Measurements from ENCODE around the gene LHFPL3.
"Not testable (repeated sequence)": the region's sequence is repeated elsewhere in the genome, so short reads cannot be mapped to it uniquely, and the experiment has no call there.

LHFPL3 gene

GRCh38 chr7:104328296-104328969 is at the start of gene LHFPL3:
Gene LHFPL3 (plus strand): TSS chr7:104328603.
- no peak for DNase-seq

GRCh38 chr7:104281685-104282084 is 46.7 kb upstream of the LHFPL3 start:
- not testable (repeated sequence) for DNase-seq

- DNase-seq = no peak
Measured at GRCh38 chr7:104286839-104287238, 41.6 kb upstream of the LHFPL3 start.

GRCh38 chr7:104288137-104288536 is 40.3 kb upstream of the LHFPL3 start:
- no peak for DNase-seq

GRCh38 chr7:104294291-104294690 is 34.1 kb upstream of the LHFPL3 start:
- DNase-seq = no peak

- no peak for DNase-seq
Measured at GRCh38 chr7:104296266-104296665, 32.1 kb upstream of the LHFPL3 start.

GRCh38 chr7:104296900-104297299 is 31.5 kb upstream of the LHFPL3 start:
- no peak for DNase-seq

- no peak for DNase-seq
Measured at GRCh38 chr7:104299323-104299722, 29.1 kb upstream of the LHFPL3 start.

GRCh38 chr7:104299777-104300176 is 28.6 kb upstream of the LHFPL3 start:
- DNase-seq = no peak

GRCh38 chr7:104306793-104307192 is 21.6 kb upstream of the LHFPL3 start:
- no peak for DNase-seq

- no peak for DNase-seq
Measured at GRCh38 chr7:104317948-104318629, 10.3 kb upstream of the LHFPL3 start.

- DNase-seq = no peak
Measured at GRCh38 chr7:104327534-104327933, 869 bp upstream of the LHFPL3 start.

GRCh38 chr7:104327938-104328295 is 486 bp upstream of the LHFPL3 start:
- no peak for DNase-seq

GRCh38 chr7:104328970-104329825 is 795 bp downstream of the LHFPL3 start:
- DNase-seq = no peak

GRCh38 chr7:104341546-104341945 is 13.1 kb downstream of the LHFPL3 start:
- DNase-seq = no peak

GRCh38 chr7:104352736-104353135 is 24.3 kb downstream of the LHFPL3 start:
- DNase-seq = no peak

- no peak for DNase-seq
Measured at GRCh38 chr7:104357166-104357565, 28.8 kb downstream of the LHFPL3 start.

- no peak for DNase-seq
Measured at GRCh38 chr7:104358446-104359132, 30.2 kb downstream of the LHFPL3 start.

- no peak for DNase-seq
Measured at GRCh38 chr7:104362756-104363155, 34.4 kb downstream of the LHFPL3 start.

GRCh38 chr7:104363355-104363754 is 35.0 kb downstream of the LHFPL3 start:
- DNase-seq = no peak

GRCh38 chr7:104366390-104366789 is 38.0 kb downstream of the LHFPL3 start:
- no peak for DNase-seq

- no peak for DNase-seq
Measured at GRCh38 chr7:104367926-104368325, 39.5 kb downstream of the LHFPL3 start.

Data from stimulated activated CD4-positive, alpha-beta T cell treated with anti-CD3 and anti-CD28 coated beads, Interleukin-1b, Interleukin-23, amount 100 ng/mL, for 48 hours (primary cell).